GM23338 (cell line): ENCODE results near the gene MIX23. TPM values are rescaled to one million over a fixed set of nuclear protein-coding genes. Genes with fewer than 3 reads are reported as not detected.

Experiments
- ATAC-seq: fragments of 200-7000 bp; cut with Tn5 transposase; 3 replicates; pipeline ENCODE4 v1.9.1; 2020
- DNase-seq: peaks from one replicate; pipeline ENCODE4 v3.0.0-alpha.2; 2015; ENCODE audit warnings: low spot score
- H2AFZ ChIP-seq: fragments of 200-600 bp; sonication (generic); 2 replicates; pipeline ENCODE4 v1.8.0; 2016; ENCODE audit warnings: antibody characterized with exemption, mild to moderate bottlenecking, moderate library complexity
- H3F3A ChIP-seq: fragments of 200-600 bp; sonication (generic); replicated peaks from 2 replicates; pipeline ENCODE4 v1.8.0; 2017; ENCODE audit warnings: antibody characterized with exemption, mixed run types, low read depth
- H3K27ac ChIP-seq: fragments of 200-600 bp; sonication (generic); 2 replicates; pipeline ENCODE4 v1.6.1; 2016; ENCODE audit warnings: low read depth
- H3K27me3 ChIP-seq: fragments of 200-600 bp; sonication (generic); 2 replicates; pipeline ENCODE4 v1.8.0; 2016; ENCODE audit warnings: mild to moderate bottlenecking, mixed run types, moderate library complexity; ENCODE audit not compliant: insufficient read depth
- H3K36me3 ChIP-seq: fragments of 200-600 bp; sonication (generic); 2 replicates; pipeline ENCODE4 v1.8.0; 2016; ENCODE audit warnings: mild to moderate bottlenecking; ENCODE audit not compliant: insufficient read depth
- H3K4me1 ChIP-seq: fragments of 200-600 bp; sonication (generic); 2 replicates; pipeline ENCODE4 v1.8.0; 2016; ENCODE audit warnings: mild to moderate bottlenecking, moderate library complexity; ENCODE audit not compliant: insufficient read depth
- H3K4me2 ChIP-seq: fragments of 200-600 bp; sonication (generic); 2 replicates; pipeline ENCODE4 v1.7.1; 2017; ENCODE audit warnings: mixed run types
- H3K4me3 ChIP-seq: fragments of 200-600 bp; sonication (generic); 2 replicates; pipeline ENCODE4 v1.6.1; 2016; ENCODE audit warnings: mixed run types
- H3K79me2 ChIP-seq: fragments of 200-600 bp; sonication (generic); replicated peaks from 2 replicates; pipeline ENCODE4 v1.8.0; 2017; ENCODE audit warnings: mild to moderate bottlenecking; ENCODE audit not compliant: insufficient read depth
- H3K9me2 ChIP-seq: fragments of 200-600 bp; sonication (generic); 2 replicates; pipeline ENCODE4 v1.8.0; 2017; ENCODE audit not compliant: insufficient read depth
- H4K20me1 ChIP-seq: fragments of 200-600 bp; sonication (generic); replicated peaks from 2 replicates; pipeline ENCODE4 v1.8.0; 2017; ENCODE audit warnings: mild to moderate bottlenecking; ENCODE audit not compliant: insufficient read depth
- H3K27ac Mint-ChIP-seq: 2 replicates; pipeline ENCODE4 v1.8.0; 2020; ENCODE audit warnings: inconsistent platforms, mild to moderate bottlenecking, moderate library complexity, mixed read lengths
- H3K27me3 Mint-ChIP-seq: 3 replicates; pipeline ENCODE4 v1.8.0; 2022; ENCODE audit warnings: low read depth, mild to moderate bottlenecking, moderate library complexity, mixed read lengths, inconsistent platforms; ENCODE audit not compliant: insufficient read depth, poor library complexity
- H3K36me3 Mint-ChIP-seq: 3 replicates; pipeline ENCODE4 v1.8.0; 2021; ENCODE audit warnings: low read depth, mild to moderate bottlenecking, inconsistent platforms, moderate library complexity, mixed read lengths
- H3K4me1 Mint-ChIP-seq: 3 replicates; pipeline ENCODE4 v1.8.0; 2020; ENCODE audit warnings: mild to moderate bottlenecking, inconsistent platforms, mixed read lengths
- H3K4me3 Mint-ChIP-seq: 3 replicates; pipeline ENCODE4 v1.8.0; 2021; ENCODE audit warnings: moderate library complexity, mild to moderate bottlenecking, inconsistent platforms, mixed read lengths
- H3K9me3 Mint-ChIP-seq: 3 replicates; pipeline ENCODE4 v1.8.0; 2020; ENCODE audit warnings: moderate library complexity, mild to moderate bottlenecking, inconsistent platforms, mixed read lengths
- CREB1 ChIP-seq: fragments of 250-450 bp; sonication (Bioruptor Pico); IDR thresholded peaks from 2 replicates; pipeline ENCODE4 v1.5.0; 2020; ENCODE audit warnings: low read depth, mild to moderate bottlenecking, moderate library complexity
- EZH2 ChIP-seq: fragments of 200-600 bp; sonication (generic); IDR thresholded peaks from one replicate; pipeline ENCODE4 v1.8.0; 2017; ENCODE audit warnings: antibody characterized with exemption, mild to moderate bottlenecking, low read depth; ENCODE audit not compliant: unreplicated experiment
- EZH2phosphoT487 ChIP-seq: fragments of 200-600 bp; sonication (generic); IDR thresholded peaks from one replicate; pipeline ENCODE4 v1.8.1; 2018; ENCODE audit warnings: antibody characterized with exemption; ENCODE audit not compliant: unreplicated experiment
- JUNB ChIP-seq: IDR thresholded peaks from one replicate; pipeline ENCODE4 v1.6.1; 2016; ENCODE audit warnings: antibody characterized with exemption; ENCODE audit not compliant: unreplicated experiment
- NANOG ChIP-seq: IDR thresholded peaks from 2 replicates; pipeline ENCODE4 v1.6.1; 2016; ENCODE audit warnings: antibody characterized with exemption, borderline replicate concordance
- POLR2AphosphoS5 ChIP-seq: IDR thresholded peaks from 2 replicates; pipeline ENCODE4 v1.6.1; 2016; ENCODE audit warnings: antibody characterized with exemption, low read depth
- STAT1 ChIP-seq: IDR thresholded peaks from one replicate; pipeline ENCODE4 v1.6.1; 2016; ENCODE audit warnings: antibody characterized with exemption; ENCODE audit not compliant: unreplicated experiment
- ZNF114 ChIP-seq: fragments of 250-450 bp; sonication (Bioruptor Pico); IDR thresholded peaks from 2 replicates; pipeline ENCODE4 v1.5.0; 2020; ENCODE audit warnings: mild to moderate bottlenecking, moderate library complexity
- ZNF331 ChIP-seq: fragments of 250-450 bp; sonication (Bioruptor Pico); IDR thresholded peaks from 2 replicates; pipeline ENCODE4 v1.5.0; 2020; ENCODE audit warnings: low read depth, mild to moderate bottlenecking, moderate library complexity
- polyA plus RNA-seq: library from polyadenylated mRNA; unstranded; fragments of >200 nt; fragmentation: Nextera tagmentation; extraction: Ambion mirVana; gene quantifications from 2 replicates; pipeline ENCODE4 v1.2.1, GENCODE V29; 2016
- total RNA-seq: library from RNA; depleted of rRNA; stranded (reverse); fragments of >200 nt; shearing (Covaris generic); gene quantifications from 2 replicates; pipeline ENCODE4 v1.2.3, GENCODE V29; 2014
- TF ChIP-seq, protein P1 (sequence below), 2 experiments: fragments of 200-600 bp in 1 of 2; sonication (generic) in 1 of 2; conservative IDR thresholded peaks; 2 replicates each; pipeline versions ENCODE4 v1.5.1 to v1.6.1; 2016 to 2017; ENCODE audit warnings: antibody characterized with exemption in 2 of 2, low read depth in 2 of 2, mild to moderate bottlenecking in 2 of 2, moderate library complexity in 1 of 2
- TF ChIP-seq, protein P2 (sequence below): fragments of 250-450 bp; sonication (Bioruptor Pico); IDR thresholded peaks from 2 replicates; pipeline ENCODE4 v1.5.0; 2020; ENCODE audit warnings: mild to moderate bottlenecking, moderate library complexity
- TF ChIP-seq, protein P3 (sequence below): IDR thresholded peaks from one replicate; pipeline ENCODE4 v1.6.1; 2018; ENCODE audit warnings: antibody characterized with exemption; ENCODE audit not compliant: unreplicated experiment
- TF ChIP-seq, protein P4 (sequence below): IDR thresholded peaks from 2 replicates; pipeline ENCODE4 v1.6.1; 2016; ENCODE audit warnings: antibody characterized with exemption

Gene MIX23
- total and polyA plus RNA-seq, 2 experiments from 2014 or later, result 57.7 to 146 TPM

DNA sequence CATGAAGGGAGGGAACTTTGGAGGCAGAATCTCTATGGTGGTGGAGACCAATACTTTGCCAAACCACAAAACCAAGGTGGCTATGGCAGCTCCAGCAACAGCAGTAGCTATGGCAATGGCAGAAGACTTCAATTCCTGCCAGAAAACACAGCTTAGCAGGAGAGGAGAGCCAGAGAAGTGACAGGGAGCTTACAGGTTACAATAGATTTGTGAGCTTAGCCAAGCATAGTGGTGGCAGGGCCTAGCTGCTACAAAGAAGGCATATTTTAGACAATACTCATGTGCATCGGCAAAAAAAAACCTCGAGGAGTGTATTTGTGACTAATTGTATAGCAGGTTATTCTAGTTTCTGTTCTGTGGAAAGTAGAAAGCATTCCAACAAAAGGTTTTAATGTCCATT lies 64.4 kb downstream of the MIX23 start:
- DNase-seq (peak; percentile 12), ATAC-seq (no peak)
- no peak overlapping the region for H3K4me3 Mint-ChIP-seq
- no peaks in the 10 kb centered on the region for H3K36me3 Mint-ChIP-seq
- H3K27ac Mint-ChIP-seq, result no peak overlapping the region
- TF ChIP-seq JUNB, result no peak
- TF ChIP-seq, protein P1, sequence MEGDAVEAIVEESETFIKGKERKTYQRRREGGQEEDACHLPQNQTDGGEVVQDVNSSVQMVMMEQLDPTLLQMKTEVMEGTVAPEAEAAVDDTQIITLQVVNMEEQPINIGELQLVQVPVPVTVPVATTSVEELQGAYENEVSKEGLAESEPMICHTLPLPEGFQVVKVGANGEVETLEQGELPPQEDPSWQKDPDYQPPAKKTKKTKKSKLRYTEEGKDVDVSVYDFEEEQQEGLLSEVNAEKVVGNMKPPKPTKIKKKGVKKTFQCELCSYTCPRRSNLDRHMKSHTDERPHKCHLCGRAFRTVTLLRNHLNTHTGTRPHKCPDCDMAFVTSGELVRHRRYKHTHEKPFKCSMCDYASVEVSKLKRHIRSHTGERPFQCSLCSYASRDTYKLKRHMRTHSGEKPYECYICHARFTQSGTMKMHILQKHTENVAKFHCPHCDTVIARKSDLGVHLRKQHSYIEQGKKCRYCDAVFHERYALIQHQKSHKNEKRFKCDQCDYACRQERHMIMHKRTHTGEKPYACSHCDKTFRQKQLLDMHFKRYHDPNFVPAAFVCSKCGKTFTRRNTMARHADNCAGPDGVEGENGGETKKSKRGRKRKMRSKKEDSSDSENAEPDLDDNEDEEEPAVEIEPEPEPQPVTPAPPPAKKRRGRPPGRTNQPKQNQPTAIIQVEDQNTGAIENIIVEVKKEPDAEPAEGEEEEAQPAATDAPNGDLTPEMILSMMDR (conservative IDR thresholded peaks at IDR 0.05; ENCODE audit: low read depth in 2 of 2), result no peak
- TF ChIP-seq EZH2, result no peak
- no peak for TF ChIP-seq STAT1
- no peak for TF ChIP-seq POLR2AphosphoS5
- no peak for TF ChIP-seq ZNF331 (CRISPR knock-in tag)
- TF ChIP-seq, protein P2, sequence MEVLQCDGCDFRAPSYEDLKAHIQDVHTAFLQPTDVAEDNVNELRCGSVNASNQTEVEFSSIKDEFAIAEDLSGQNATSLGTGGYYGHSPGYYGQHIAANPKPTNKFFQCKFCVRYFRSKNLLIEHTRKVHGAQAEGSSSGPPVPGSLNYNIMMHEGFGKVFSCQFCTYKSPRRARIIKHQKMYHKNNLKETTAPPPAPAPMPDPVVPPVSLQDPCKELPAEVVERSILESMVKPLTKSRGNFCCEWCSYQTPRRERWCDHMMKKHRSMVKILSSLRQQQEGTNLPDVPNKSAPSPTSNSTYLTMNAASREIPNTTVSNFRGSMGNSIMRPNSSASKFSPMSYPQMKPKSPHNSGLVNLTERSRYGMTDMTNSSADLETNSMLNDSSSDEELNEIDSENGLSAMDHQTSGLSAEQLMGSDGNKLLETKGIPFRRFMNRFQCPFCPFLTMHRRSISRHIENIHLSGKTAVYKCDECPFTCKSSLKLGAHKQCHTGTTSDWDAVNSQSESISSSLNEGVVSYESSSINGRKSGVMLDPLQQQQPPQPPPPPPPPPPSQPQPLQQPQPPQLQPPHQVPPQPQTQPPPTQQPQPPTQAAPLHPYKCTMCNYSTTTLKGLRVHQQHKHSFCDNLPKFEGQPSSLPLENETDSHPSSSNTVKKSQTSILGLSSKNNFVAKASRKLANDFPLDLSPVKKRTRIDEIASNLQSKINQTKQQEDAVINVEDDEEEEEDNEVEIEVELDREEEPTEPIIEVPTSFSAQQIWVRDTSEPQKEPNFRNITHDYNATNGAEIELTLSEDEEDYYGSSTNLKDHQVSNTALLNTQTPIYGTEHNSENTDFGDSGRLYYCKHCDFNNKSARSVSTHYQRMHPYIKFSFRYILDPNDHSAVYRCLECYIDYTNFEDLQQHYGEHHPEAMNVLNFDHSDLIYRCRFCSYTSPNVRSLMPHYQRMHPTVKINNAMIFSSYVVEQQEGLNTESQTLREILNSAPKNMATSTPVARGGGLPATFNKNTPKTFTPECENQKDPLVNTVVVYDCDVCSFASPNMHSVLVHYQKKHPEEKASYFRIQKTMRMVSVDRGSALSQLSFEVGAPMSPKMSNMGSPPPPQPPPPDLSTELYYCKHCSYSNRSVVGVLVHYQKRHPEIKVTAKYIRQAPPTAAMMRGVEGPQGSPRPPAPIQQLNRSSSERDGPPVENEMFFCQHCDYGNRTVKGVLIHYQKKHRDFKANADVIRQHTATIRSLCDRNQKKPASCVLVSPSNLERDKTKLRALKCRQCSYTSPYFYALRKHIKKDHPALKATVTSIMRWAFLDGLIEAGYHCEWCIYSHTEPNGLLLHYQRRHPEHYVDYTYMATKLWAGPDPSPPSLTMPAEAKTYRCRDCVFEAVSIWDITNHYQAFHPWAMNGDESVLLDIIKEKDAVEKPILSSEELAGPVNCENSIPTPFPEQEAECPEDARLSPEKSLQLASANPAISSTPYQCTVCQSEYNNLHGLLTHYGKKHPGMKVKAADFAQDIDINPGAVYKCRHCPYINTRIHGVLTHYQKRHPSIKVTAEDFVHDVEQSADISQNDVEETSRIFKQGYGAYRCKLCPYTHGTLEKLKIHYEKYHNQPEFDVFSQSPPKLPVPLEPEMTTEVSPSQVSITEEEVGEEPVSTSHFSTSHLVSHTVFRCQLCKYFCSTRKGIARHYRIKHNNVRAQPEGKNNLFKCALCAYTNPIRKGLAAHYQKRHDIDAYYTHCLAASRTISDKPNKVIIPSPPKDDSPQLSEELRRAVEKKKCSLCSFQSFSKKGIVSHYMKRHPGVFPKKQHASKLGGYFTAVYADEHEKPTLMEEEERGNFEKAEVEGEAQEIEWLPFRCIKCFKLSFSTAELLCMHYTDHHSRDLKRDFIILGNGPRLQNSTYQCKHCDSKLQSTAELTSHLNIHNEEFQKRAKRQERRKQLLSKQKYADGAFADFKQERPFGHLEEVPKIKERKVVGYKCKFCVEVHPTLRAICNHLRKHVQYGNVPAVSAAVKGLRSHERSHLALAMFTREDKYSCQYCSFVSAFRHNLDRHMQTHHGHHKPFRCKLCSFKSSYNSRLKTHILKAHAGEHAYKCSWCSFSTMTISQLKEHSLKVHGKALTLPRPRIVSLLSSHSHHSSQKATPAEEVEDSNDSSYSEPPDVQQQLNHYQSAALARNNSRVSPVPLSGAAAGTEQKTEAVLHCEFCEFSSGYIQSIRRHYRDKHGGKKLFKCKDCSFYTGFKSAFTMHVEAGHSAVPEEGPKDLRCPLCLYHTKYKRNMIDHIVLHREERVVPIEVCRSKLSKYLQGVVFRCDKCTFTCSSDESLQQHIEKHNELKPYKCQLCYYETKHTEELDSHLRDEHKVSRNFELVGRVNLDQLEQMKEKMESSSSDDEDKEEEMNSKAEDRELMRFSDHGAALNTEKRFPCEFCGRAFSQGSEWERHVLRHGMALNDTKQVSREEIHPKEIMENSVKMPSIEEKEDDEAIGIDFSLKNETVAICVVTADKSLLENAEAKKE (CRISPR knock-in tag), result no peak
- TF ChIP-seq, protein P3, sequence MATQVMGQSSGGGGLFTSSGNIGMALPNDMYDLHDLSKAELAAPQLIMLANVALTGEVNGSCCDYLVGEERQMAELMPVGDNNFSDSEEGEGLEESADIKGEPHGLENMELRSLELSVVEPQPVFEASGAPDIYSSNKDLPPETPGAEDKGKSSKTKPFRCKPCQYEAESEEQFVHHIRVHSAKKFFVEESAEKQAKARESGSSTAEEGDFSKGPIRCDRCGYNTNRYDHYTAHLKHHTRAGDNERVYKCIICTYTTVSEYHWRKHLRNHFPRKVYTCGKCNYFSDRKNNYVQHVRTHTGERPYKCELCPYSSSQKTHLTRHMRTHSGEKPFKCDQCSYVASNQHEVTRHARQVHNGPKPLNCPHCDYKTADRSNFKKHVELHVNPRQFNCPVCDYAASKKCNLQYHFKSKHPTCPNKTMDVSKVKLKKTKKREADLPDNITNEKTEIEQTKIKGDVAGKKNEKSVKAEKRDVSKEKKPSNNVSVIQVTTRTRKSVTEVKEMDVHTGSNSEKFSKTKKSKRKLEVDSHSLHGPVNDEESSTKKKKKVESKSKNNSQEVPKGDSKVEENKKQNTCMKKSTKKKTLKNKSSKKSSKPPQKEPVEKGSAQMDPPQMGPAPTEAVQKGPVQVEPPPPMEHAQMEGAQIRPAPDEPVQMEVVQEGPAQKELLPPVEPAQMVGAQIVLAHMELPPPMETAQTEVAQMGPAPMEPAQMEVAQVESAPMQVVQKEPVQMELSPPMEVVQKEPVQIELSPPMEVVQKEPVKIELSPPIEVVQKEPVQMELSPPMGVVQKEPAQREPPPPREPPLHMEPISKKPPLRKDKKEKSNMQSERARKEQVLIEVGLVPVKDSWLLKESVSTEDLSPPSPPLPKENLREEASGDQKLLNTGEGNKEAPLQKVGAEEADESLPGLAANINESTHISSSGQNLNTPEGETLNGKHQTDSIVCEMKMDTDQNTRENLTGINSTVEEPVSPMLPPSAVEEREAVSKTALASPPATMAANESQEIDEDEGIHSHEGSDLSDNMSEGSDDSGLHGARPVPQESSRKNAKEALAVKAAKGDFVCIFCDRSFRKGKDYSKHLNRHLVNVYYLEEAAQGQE, result no peak
- TF ChIP-seq ZNF114 (CRISPR knock-in tag), result no peak
- TF ChIP-seq, protein P4, sequence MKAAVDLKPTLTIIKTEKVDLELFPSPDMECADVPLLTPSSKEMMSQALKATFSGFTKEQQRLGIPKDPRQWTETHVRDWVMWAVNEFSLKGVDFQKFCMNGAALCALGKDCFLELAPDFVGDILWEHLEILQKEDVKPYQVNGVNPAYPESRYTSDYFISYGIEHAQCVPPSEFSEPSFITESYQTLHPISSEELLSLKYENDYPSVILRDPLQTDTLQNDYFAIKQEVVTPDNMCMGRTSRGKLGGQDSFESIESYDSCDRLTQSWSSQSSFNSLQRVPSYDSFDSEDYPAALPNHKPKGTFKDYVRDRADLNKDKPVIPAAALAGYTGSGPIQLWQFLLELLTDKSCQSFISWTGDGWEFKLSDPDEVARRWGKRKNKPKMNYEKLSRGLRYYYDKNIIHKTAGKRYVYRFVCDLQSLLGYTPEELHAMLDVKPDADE, result no peak
- no peak for TF ChIP-seq CREB1 (CRISPR knock-in tag)
- no peak for TF ChIP-seq EZH2phosphoT487
- TF ChIP-seq NANOG, result no peak
- peaks cover 12% of the 10 kb centered on the region for H3K4me1 Mint-ChIP-seq
- no peaks in the 10 kb centered on the region for H3K79me2 ChIP-seq
- no peaks in the 10 kb centered on the region for H3F3A ChIP-seq
- H3K4me2 ChIP-seq, result no peak overlapping the region
- H3K9me2 ChIP-seq, result no peaks in the 10 kb centered on the region; the same call in 1 of the 2 replicates
- no peak overlapping the region for H3K4me3 ChIP-seq
- peaks cover 4% of the 10 kb centered on the region for H3K27me3 Mint-ChIP-seq
- H3K36me3 ChIP-seq, result no peaks in the 10 kb centered on the region
- peaks cover under 1% of the 10 kb centered on the region; the same call in 1 of the 2 replicates for H3K4me1 ChIP-seq
- no peaks in the 10 kb centered on the region for H3K27me3 ChIP-seq
- peaks cover 14% of the 10 kb centered on the region; the same call in 2 of the 3 replicates for H3K9me3 Mint-ChIP-seq
- H2AFZ ChIP-seq, result no peak overlapping the region
- H3K27ac ChIP-seq, result no peak overlapping the region
- no peaks in the 10 kb centered on the region for H4K20me1 ChIP-seq
